T-cell (primary cell): ENCODE results near the gene INPP1. TPM values are rescaled to one million over a fixed set of nuclear protein-coding genes. Genes with fewer than 3 reads are reported as not detected.

Experiments used
- ATAC-seq, 4 experiments: fragments of 200-7000 bp in 3 of 4; fragments of 150-1000 bp in 1 of 4; cut with Tn5 transposase; replicated peaks in 1 of 4; 1 replicate in 3 of 4; 2 replicates in 1 of 4; pipeline ENCODE4 v1.10.0; 2021; ENCODE audit warnings: moderate library complexity in 3 of 4, mild to moderate bottlenecking in 2 of 4, moderate number of reproducible peaks in 1 of 4
- CTCF ChIA-PET, 2 donors: fragments of 300-600 bp; sonication (Branson Sonifier 250); formaldehyde crosslinking; loops; one replicate each; lab custom pipeline; 2022; ENCODE audit warnings: antibody characterized with exemption in 2 of 2; lab: Charles Lee
- POLR2A ChIA-PET, 2 donors: fragments of 300-600 bp; sonication (Branson Sonifier 250); formaldehyde crosslinking; loops; one replicate each; lab custom pipeline; 2022; ENCODE audit warnings: antibody characterized with exemption in 2 of 2; lab: Charles Lee
- DNase-seq, 35 experiments: peaks; one replicate each; pipeline versions ENCODE4 v3.0.0 to v3.0.0-alpha.2; 2013 to 2023
- H3K27ac ChIP-seq: one replicate; pipeline ENCODE4 v1.5.1; 2013; ENCODE audit warnings: low read length
- H3K27me3 ChIP-seq, 2 experiments: replicated peaks in 1 of 2; 1 replicate in 1 of 2; 2 replicates in 1 of 2; pipeline versions ENCODE4 v1.6.1 to v1.7.0; 2013; ENCODE audit warnings: low read length in 1 of 2, mixed read lengths in 1 of 2; ENCODE audit not compliant: control insufficient read depth in 2 of 2, insufficient read depth in 2 of 2; ENCODE audit errors: extremely low read depth in 1 of 2
- H3K36me3 ChIP-seq, 2 donors: 1 replicate in 1 of 2; 2 replicates in 1 of 2; pipeline versions ENCODE4 v1.6.1 to v1.7.0; 2013; ENCODE audit warnings: low read length in 1 of 2; ENCODE audit not compliant: control insufficient read depth in 2 of 2, insufficient read depth in 1 of 2; ENCODE audit errors: extremely low read depth in 1 of 2
- H3K4me1 ChIP-seq, 2 experiments: 1 replicate in 1 of 2; 2 replicates in 1 of 2; pipeline versions ENCODE4 v1.6.1 to v1.7.0; 2013; ENCODE audit warnings: low read length in 2 of 2, mixed read lengths in 1 of 2; ENCODE audit not compliant: insufficient read depth in 2 of 2, control insufficient read depth in 1 of 2; ENCODE audit errors: extremely low read depth in 1 of 2
- H3K4me3 ChIP-seq, 2 donors: 1 replicate in 1 of 2; 2 replicates in 1 of 2; pipeline versions ENCODE4 v1.5.1 to v1.7.0; 2013; ENCODE audit warnings: mild to moderate bottlenecking in 2 of 2, low read length in 1 of 2, moderate library complexity in 1 of 2; ENCODE audit not compliant: control insufficient read depth in 1 of 2; ENCODE audit errors: extremely low read depth in 1 of 2
- H3K9me3 ChIP-seq: 2 replicates; pipeline ENCODE4 v1.7.0; 2013
- H3K27ac Mint-ChIP-seq, 2 donors: one replicate each; pipeline ENCODE4 v1.8.0; 2020 to 2021; ENCODE audit warnings: mild to moderate bottlenecking in 2 of 2, mixed read lengths in 2 of 2
- H3K27me3 Mint-ChIP-seq, 2 donors: one replicate each; pipeline ENCODE4 v1.8.0; 2021 to 2022; ENCODE audit warnings: mixed read lengths in 2 of 2
- H3K36me3 Mint-ChIP-seq: one replicate; pipeline ENCODE4 v1.8.0; 2021; ENCODE audit warnings: mixed read lengths
- H3K4me1 Mint-ChIP-seq, 3 donors: one replicate each; pipeline ENCODE4 v1.8.0; 2020 to 2022; ENCODE audit warnings: mixed read lengths in 3 of 3, mild to moderate bottlenecking in 1 of 3
- H3K4me3 Mint-ChIP-seq, 3 donors: one replicate each; pipeline ENCODE4 v1.8.0; 2020 to 2022; ENCODE audit warnings: mild to moderate bottlenecking in 3 of 3, mixed read lengths in 3 of 3, moderate library complexity in 3 of 3
- H3K9me3 Mint-ChIP-seq, 3 donors: one replicate each; pipeline ENCODE4 v1.8.0; 2020 to 2022; ENCODE audit warnings: mixed read lengths in 3 of 3
- WGBS: methylation state at CpG from one replicate; pipeline ENCODE4 v1.1.5; 2013; ENCODE audit warnings: missing lambda C conversion rate; ENCODE audit not compliant: insufficient coverage; 5-methylcytosine and 5-hydroxymethylcytosine counted together
- total RNA-seq, 35 experiments: library from RNA in 6 of 35; stranded (reverse) in 6 of 35; fragments of 120-200 nt in 1 of 35; gene quantifications; one replicate each; pipeline versions ENCODE4 v1.2.1 to v1.2.4 and lab custom pipeline; 2013 to 2026

Gene INPP1
- total RNA-seq, 5 donors from 2014 or later (not counting 1 experiment from before 2014, with no cell fraction given) = 2.1 to 7.1 (median 2.9) TPM

- POLR2A ChIA-PET = no interaction called here
- no peaks in the 10 kb centered on the region for H3K27me3 ChIP-seq
- peaks cover 27 to 34% of the 10 kb centered on the region in 2 experiments for H3K4me1 ChIP-seq
- CTCF ChIA-PET = no interaction called here
- peak overlapping the region; percentile 76 to 89 for H3K27ac Mint-ChIP-seq
- 87% methylated on average over 4 of the region's 9 CpGs for WGBS
- H3K36me3 Mint-ChIP-seq = peaks cover 42% of the 10 kb centered on the region
- no peak overlapping the region for H3K4me3 ChIP-seq
- no peak for DNase-seq
- no peak overlapping the region for H3K4me3 Mint-ChIP-seq
- H3K9me3 Mint-ChIP-seq = no peaks in the 10 kb centered on the region
- H3K27me3 Mint-ChIP-seq = no peaks in the 10 kb centered on the region
- H3K27ac ChIP-seq = peak overlapping the region; percentile 74
- no peaks in the 10 kb centered on the region for H3K9me3 ChIP-seq
- peaks cover 0 to 9% of the 10 kb centered on the region in 2 donors for H3K36me3 ChIP-seq
- H3K4me1 Mint-ChIP-seq = peaks cover 88 to 93% (median 88%) of the 10 kb centered on the region in 3 donors
- no peak for ATAC-seq
Measured at GRCh38 chr2:190417045-190417842, 73.9 kb downstream of the INPP1 start.

GRCh38 chr2:190418727-190419126 is 75.3 kb downstream of the INPP1 start:
- POLR2A ChIA-PET = interaction anchor here in 1 of 2 donors (0.5 kb wide), 1 partner anchor 60 kb away, joined by 3 read pairs; no protein-coding TSS in a partner anchor
- peaks cover 88 to 89% (median 88%) of the 10 kb centered on the region in 3 donors for H3K4me1 Mint-ChIP-seq
- no peak overlapping the region for H3K4me3 Mint-ChIP-seq
- ATAC-seq (no peak), DNase-seq (no peak)
- Histone ChIP-seq H3K36me3 (peaks cover 0 to 9% of the 10 kb centered on the region in 2 donors), H3K27ac (no peak overlapping the region), H3K4me1 (peaks cover 22% of the 10 kb centered on the region in 2 experiments), H3K9me3 (no peaks in the 10 kb centered on the region), H3K27me3 (no peaks in the 10 kb centered on the region), H3K4me3 (no peak overlapping the region)
- no peaks in the 10 kb centered on the region for H3K9me3 Mint-ChIP-seq
- H3K36me3 Mint-ChIP-seq = peaks cover 45% of the 10 kb centered on the region
- H3K27me3 Mint-ChIP-seq = no peaks in the 10 kb centered on the region
- WGBS = 100% methylated on average over 1 of the region's 1 CpG
- CTCF ChIA-PET = interaction anchor here in 1 of 2 donors (0.7 kb wide), 1 partner anchor 217 kb away, joined by 3 read pairs; no protein-coding TSS in a partner anchor
- peak overlapping the region in 1 of 2 donors; percentile 28 for H3K27ac Mint-ChIP-seq

- CTCF ChIA-PET = no interaction called here
- Mint-ChIP-seq H3K36me3 (peaks cover 52% of the 10 kb centered on the region), H3K27me3 (no peaks in the 10 kb centered on the region), H3K4me1 (peaks cover 89 to 96% (median 92%) of the 10 kb centered on the region in 3 donors), H3K4me3 (no peak overlapping the region), H3K9me3 (no peaks in the 10 kb centered on the region), H3K27ac (no peak overlapping the region)
- ATAC-seq = no peak
- Histone ChIP-seq H3K4me3 (no peak overlapping the region), H3K27ac (no peak overlapping the region), H3K4me1 (peaks cover 14 to 17% of the 10 kb centered on the region in 2 experiments), H3K27me3 (no peaks in the 10 kb centered on the region), H3K9me3 (no peaks in the 10 kb centered on the region), H3K36me3 (peaks cover 0 to 9% of the 10 kb centered on the region in 2 donors)
- WGBS = no CpG with 5 or more reads among the region's 1 CpG
- DNase-seq = no peak
- POLR2A ChIA-PET = no interaction called here
Measured at GRCh38 chr2:190420801-190421200, 77.4 kb downstream of the INPP1 start.

Other genes with a start within 250 kb of the INPP1 start
- 10 to 100 TPM; 15.5 to 19.8 (median 19.4) TPM for gene HIBCH, start 23.8 kb upstream of the INPP1 start, total RNA-seq
- gene MFSD6, start 64.8 kb downstream of the INPP1 start, total RNA-seq = 10 to 100 TPM; 42.3 to 47.4 (median 44.4) TPM
- gene NEMP2, start 191.1 kb downstream of the INPP1 start, total RNA-seq = 10 to 100 TPM; 11.1 to 16.2 (median 15.3) TPM